KMS-11 (cell line): ENCODE results near the gene STARD13.

Source experiments
- H2AFZ ChIP-seq: fragments of 200-600 bp; sonication (generic); 2 replicates; pipeline ENCODE4 v1.6.1; 2016; ENCODE audit warnings: antibody characterized with exemption, mixed run types, low read depth
- H3K27ac ChIP-seq: fragments of 200-600 bp; sonication (generic); 2 replicates; pipeline ENCODE4 v1.6.1; 2016; ENCODE audit warnings: mild to moderate bottlenecking, mixed run types
- H3K27me3 ChIP-seq: fragments of 200-600 bp; sonication (generic); 2 replicates; pipeline ENCODE4 v1.6.1; 2017; ENCODE audit warnings: mild to moderate bottlenecking, low read depth, mixed run types, moderate library complexity; ENCODE audit not compliant: insufficient read depth
- H3K36me3 ChIP-seq: fragments of 200-600 bp; sonication (generic); 2 replicates; pipeline ENCODE4 v1.6.1; 2017; ENCODE audit warnings: mild to moderate bottlenecking, mixed run types; ENCODE audit not compliant: insufficient read depth
- H3K4me1 ChIP-seq: fragments of 200-600 bp; sonication (generic); 2 replicates; pipeline ENCODE4 v1.6.1; 2016; ENCODE audit warnings: mild to moderate bottlenecking, low read depth, mixed run types; ENCODE audit not compliant: poor library complexity, severe bottlenecking
- H3K4me2 ChIP-seq: fragments of 200-600 bp; sonication (generic); 2 replicates; pipeline ENCODE4 v1.7.0; 2016; ENCODE audit warnings: mild to moderate bottlenecking, mixed run types
- H3K4me3 ChIP-seq: fragments of 200-600 bp; sonication (generic); IDR thresholded peaks from 2 replicates; pipeline ENCODE4 v1.6.1; 2017; ENCODE audit warnings: low read depth, low read length, mixed read lengths; ENCODE audit not compliant: insufficient read depth
- H3K79me2 ChIP-seq: fragments of 200-600 bp; sonication (generic); 2 replicates; pipeline ENCODE4 v1.6.1; 2016; ENCODE audit warnings: low read depth, mixed run types; ENCODE audit not compliant: insufficient read depth
- H3K9ac ChIP-seq: fragments of 200-600 bp; sonication (generic); 2 replicates; pipeline ENCODE4 v1.6.1; 2016; ENCODE audit warnings: mild to moderate bottlenecking, mixed run types
- H4K20me1 ChIP-seq: fragments of 200-600 bp; sonication (generic); 2 replicates; pipeline ENCODE4 v1.6.1; 2016; ENCODE audit warnings: mild to moderate bottlenecking, mixed run types; ENCODE audit not compliant: insufficient read depth
- TF ChIP-seq, protein P1 (sequence below): fragments of 200-600 bp; sonication (generic); conservative IDR thresholded peaks from 2 replicates; pipeline ENCODE4 v1.6.1; 2017; ENCODE audit warnings: low read depth, mild to moderate bottlenecking, antibody characterized with exemption, low read length, moderate library complexity, mixed read lengths

The STARD13 gene

DNA sequence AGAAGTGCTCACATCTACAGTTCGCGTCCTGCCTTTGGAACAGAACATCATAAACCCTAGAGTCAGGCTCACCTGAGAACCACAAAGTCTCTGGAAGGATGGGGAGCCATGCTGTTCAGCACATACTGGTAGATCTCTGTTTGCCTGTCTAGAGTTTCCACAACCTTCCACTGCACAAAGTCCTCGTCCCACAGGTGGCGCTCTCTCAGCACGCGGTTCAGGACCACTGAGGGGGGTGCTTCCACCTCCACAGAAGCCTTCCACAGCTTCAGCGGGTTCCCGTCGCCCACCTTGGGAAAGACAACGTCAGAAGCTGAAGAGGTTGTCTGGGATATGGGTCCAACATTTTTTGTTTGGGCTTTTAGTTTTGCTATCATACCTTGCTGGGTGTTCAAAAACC lies 175.8 kb downstream of the STARD13 start:
- TF ChIP-seq, protein P1, sequence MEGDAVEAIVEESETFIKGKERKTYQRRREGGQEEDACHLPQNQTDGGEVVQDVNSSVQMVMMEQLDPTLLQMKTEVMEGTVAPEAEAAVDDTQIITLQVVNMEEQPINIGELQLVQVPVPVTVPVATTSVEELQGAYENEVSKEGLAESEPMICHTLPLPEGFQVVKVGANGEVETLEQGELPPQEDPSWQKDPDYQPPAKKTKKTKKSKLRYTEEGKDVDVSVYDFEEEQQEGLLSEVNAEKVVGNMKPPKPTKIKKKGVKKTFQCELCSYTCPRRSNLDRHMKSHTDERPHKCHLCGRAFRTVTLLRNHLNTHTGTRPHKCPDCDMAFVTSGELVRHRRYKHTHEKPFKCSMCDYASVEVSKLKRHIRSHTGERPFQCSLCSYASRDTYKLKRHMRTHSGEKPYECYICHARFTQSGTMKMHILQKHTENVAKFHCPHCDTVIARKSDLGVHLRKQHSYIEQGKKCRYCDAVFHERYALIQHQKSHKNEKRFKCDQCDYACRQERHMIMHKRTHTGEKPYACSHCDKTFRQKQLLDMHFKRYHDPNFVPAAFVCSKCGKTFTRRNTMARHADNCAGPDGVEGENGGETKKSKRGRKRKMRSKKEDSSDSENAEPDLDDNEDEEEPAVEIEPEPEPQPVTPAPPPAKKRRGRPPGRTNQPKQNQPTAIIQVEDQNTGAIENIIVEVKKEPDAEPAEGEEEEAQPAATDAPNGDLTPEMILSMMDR: no peak
- no peaks in the 10 kb centered on the region for H3K79me2 ChIP-seq
- no peaks in the 10 kb centered on the region for H3K27me3 ChIP-seq
- H3K27ac ChIP-seq: no peak overlapping the region
- H3K4me1 ChIP-seq: no peaks in the 10 kb centered on the region
- no peak overlapping the region for H2AFZ ChIP-seq
- H3K4me2 ChIP-seq: no peak overlapping the region
- H3K9ac ChIP-seq: no peak overlapping the region
- no peak overlapping the region for H3K4me3 ChIP-seq
- H3K36me3 ChIP-seq: no peaks in the 10 kb centered on the region
- no peaks in the 10 kb centered on the region for H4K20me1 ChIP-seq

DNA sequence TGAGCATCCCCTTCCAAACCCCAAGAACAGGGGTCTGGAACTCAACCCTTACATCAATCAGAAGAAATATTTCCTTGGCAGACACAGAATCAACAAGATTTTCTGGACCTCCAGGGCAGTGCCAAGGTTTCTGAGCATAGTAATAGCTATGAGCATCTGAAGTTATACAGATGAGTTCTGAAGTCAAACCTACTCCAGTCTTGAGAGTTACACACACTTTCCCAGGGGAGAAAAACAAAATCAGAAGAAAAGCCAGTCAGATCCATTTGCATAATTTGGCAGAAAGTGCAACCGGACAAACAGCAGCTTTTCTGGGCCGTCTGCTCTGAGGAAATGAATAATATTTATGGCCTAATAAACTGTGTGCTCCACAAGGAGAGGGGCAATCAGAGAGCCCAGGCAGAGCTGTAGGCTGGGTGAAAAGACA lies 176.3 kb downstream of the STARD13 start:
- H3K4me1 ChIP-seq: no peaks in the 10 kb centered on the region
- TF ChIP-seq, protein P1: no peak
- no peak overlapping the region for H3K27ac ChIP-seq
- no peak overlapping the region for H3K9ac ChIP-seq
- H3K36me3 ChIP-seq: no peaks in the 10 kb centered on the region
- H4K20me1 ChIP-seq: no peaks in the 10 kb centered on the region
- H3K27me3 ChIP-seq: no peaks in the 10 kb centered on the region
- no peaks in the 10 kb centered on the region for H3K79me2 ChIP-seq
- H3K4me2 ChIP-seq: no peak overlapping the region
- no peak overlapping the region for H3K4me3 ChIP-seq
- H2AFZ ChIP-seq: no peak overlapping the region

GRCh38 chr13:33108620-33109019 lies 176.9 kb downstream of the STARD13 start:
- H3K4me2 ChIP-seq: no peak overlapping the region
- no peak overlapping the region for H3K27ac ChIP-seq
- no peaks in the 10 kb centered on the region for H3K27me3 ChIP-seq
- H3K79me2 ChIP-seq: no peaks in the 10 kb centered on the region
- H4K20me1 ChIP-seq: no peaks in the 10 kb centered on the region
- H3K36me3 ChIP-seq: no peaks in the 10 kb centered on the region
- H3K4me1 ChIP-seq: no peaks in the 10 kb centered on the region
- TF ChIP-seq, protein P1: no peak
- no peak overlapping the region for H3K9ac ChIP-seq
- no peak overlapping the region for H2AFZ ChIP-seq
- H3K4me3 ChIP-seq: no peak overlapping the region

GRCh38 chr13:33107361-33107760 lies 178.2 kb downstream of the STARD13 start:
- H3K4me3 ChIP-seq: no peak overlapping the region
- no peak overlapping the region for H3K27ac ChIP-seq
- TF ChIP-seq, protein P1: no peak
- no peaks in the 10 kb centered on the region for H3K36me3 ChIP-seq
- no peaks in the 10 kb centered on the region for H4K20me1 ChIP-seq
- no peak overlapping the region for H2AFZ ChIP-seq
- no peak overlapping the region for H3K4me2 ChIP-seq
- H3K79me2 ChIP-seq: no peaks in the 10 kb centered on the region
- H3K9ac ChIP-seq: no peak overlapping the region
- H3K4me1 ChIP-seq: no peaks in the 10 kb centered on the region
- no peaks in the 10 kb centered on the region for H3K27me3 ChIP-seq
